ENCODE results near the gene LRRC2.
A peak's percentile ranks its signal among the peaks of the same experiment; 100 is the strongest.
"Not testable (repeated sequence)": the region's sequence is repeated elsewhere in the genome, so short reads cannot be mapped to it uniquely, and the experiment has no call there.

The LRRC2 gene

GRCh38 chr3:46495901-46496456 lies 70.1 kb downstream of the LRRC2 start:
- Histone ChIP-seq H3K79me1 (replicated peaks; ENCODE audit: low read length, poor library complexity, severe bottlenecking) (no peaks in the 10 kb centered on the region), H2BK120ac (ENCODE audit: low read depth, low read length) (no peak overlapping the region), H2BK15ac (ENCODE audit: low read depth, poor library complexity, severe bottlenecking) (no peak overlapping the region), H3K36me3 (ENCODE audit: control insufficient read depth in 1 of 2, insufficient read depth in 2 of 2, low read depth in 1 of 2, low read length in 2 of 2) (no peaks in the 10 kb centered on the region), H3K4ac (ENCODE audit: low read depth in 1 of 2, low read length in 2 of 2) (peak overlapping the region in 1 of 2 experiments; percentile 59), H4K91ac (ENCODE audit: low read length) (no peak overlapping the region), H3K4me3 (ENCODE audit: insufficient read depth in 1 of 2, low read depth in 1 of 2, low read length in 2 of 2) (no peak overlapping the region), H4K8ac (ENCODE audit: low read length) (peak overlapping the region; percentile 4), H3K23ac (ENCODE audit: low read length in 2 of 2) (no peak overlapping the region), H2AK5ac (ENCODE audit: low read length, severe bottlenecking) (no peak overlapping the region), H2BK12ac (ENCODE audit: low read length in 2 of 2) (peak overlapping the region in 1 of 2 experiments; percentile 86), H3K9me3 (ENCODE audit: control insufficient read depth, low read length) (no peaks in the 10 kb centered on the region), H3K27me3 (ENCODE audit: control insufficient read depth in 1 of 2, insufficient read depth in 1 of 2, low read length in 2 of 2) (peaks cover 0 to 18% of the 10 kb centered on the region in 2 experiments), H3K4me2 (ENCODE audit: low read length, poor library complexity, severe bottlenecking) (no peak overlapping the region), H3K9ac (ENCODE audit: low read length) (no peak overlapping the region), H3K18ac (ENCODE audit: low read depth in 1 of 2, low read length in 2 of 2) (peak overlapping the region in 1 of 2 experiments; percentile 84), H2BK5ac (ENCODE audit: low read depth, low read length, poor library complexity, severe bottlenecking) (no peak overlapping the region), H3K27ac (ENCODE audit: low read length, poor library complexity, severe bottlenecking) (no peak overlapping the region), H2AFZ (ENCODE audit: low read depth, low read length) (peak overlapping the region; percentile 72), H3K14ac (ENCODE audit: low read length in 2 of 2) (peak overlapping the region in 1 of 2 experiments; percentile 48), H3K4me1 (ENCODE audit: control insufficient read depth, insufficient read depth, low read depth, low read length) (peaks cover 2% of the 10 kb centered on the region)
- DNase-seq = peak; percentile 92
- 7% methylated on average over 5 of the region's 5 CpGs for WGBS

DNA sequence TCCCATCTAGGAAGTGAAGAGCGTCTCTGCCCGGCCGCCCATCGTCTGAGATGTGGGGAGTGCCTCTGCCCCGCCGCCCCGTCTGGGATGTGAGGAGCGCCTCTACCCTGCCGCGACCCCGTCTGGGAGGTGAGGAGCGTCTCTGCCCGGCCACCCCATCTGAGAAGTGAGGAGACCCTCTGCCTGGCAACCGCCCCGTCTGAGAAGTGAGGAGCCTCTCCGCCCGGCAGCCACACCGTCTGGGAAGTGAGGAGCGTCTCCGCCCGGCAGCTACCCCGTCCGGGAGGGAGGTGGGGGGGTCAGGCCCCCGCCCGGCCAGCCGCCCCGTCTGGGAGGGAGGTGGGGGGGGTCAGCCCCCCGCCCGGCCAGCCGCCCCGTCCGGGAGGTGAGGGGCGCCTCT lies 71.6 kb downstream of the LRRC2 start:
- not testable (repeated sequence) for H3K79me1 ChIP-seq (replicated peaks; ENCODE audit: low read length, poor library complexity, severe bottlenecking); DNase-seq; H3K36me3 ChIP-seq (ENCODE audit: control insufficient read depth in 1 of 2, insufficient read depth in 2 of 2, low read depth in 1 of 2, low read length in 2 of 2); H4K8ac ChIP-seq (ENCODE audit: low read length); H2BK5ac ChIP-seq (ENCODE audit: low read depth, low read length, poor library complexity, severe bottlenecking); H3K9me3 ChIP-seq (ENCODE audit: control insufficient read depth, low read length); H3K27ac ChIP-seq (ENCODE audit: low read length, poor library complexity, severe bottlenecking); H4K91ac ChIP-seq (ENCODE audit: low read length); H3K4me2 ChIP-seq (ENCODE audit: low read length, poor library complexity, severe bottlenecking); H3K4ac ChIP-seq (ENCODE audit: low read depth in 1 of 2, low read length in 2 of 2); H3K14ac ChIP-seq (ENCODE audit: low read length in 2 of 2); H3K18ac ChIP-seq (ENCODE audit: low read depth in 1 of 2, low read length in 2 of 2); H2AFZ ChIP-seq (ENCODE audit: low read depth, low read length); H3K9ac ChIP-seq (ENCODE audit: low read length); H3K23ac ChIP-seq (ENCODE audit: low read length in 2 of 2); H3K4me3 ChIP-seq (ENCODE audit: insufficient read depth in 1 of 2, low read depth in 1 of 2, low read length in 2 of 2); H2BK12ac ChIP-seq (ENCODE audit: low read length in 2 of 2); H2BK120ac ChIP-seq (ENCODE audit: low read depth, low read length); H3K4me1 ChIP-seq (ENCODE audit: control insufficient read depth, insufficient read depth, low read depth, low read length); H2AK5ac ChIP-seq (ENCODE audit: low read length, severe bottlenecking); H2BK15ac ChIP-seq (ENCODE audit: low read depth, poor library complexity, severe bottlenecking)
- WGBS = 98% methylated on average over 12 of the region's 33 CpGs
- H3K27me3 ChIP-seq (ENCODE audit: control insufficient read depth in 1 of 2, insufficient read depth in 1 of 2, low read length in 2 of 2) = peaks cover 0 to 14% of the 10 kb centered on the region in 2 experiments

GRCh38 chr3:46492890-46493547 lies 73.1 kb downstream of the LRRC2 start:
- Histone ChIP-seq H3K9me3 (ENCODE audit: control insufficient read depth, low read length) (no peaks in the 10 kb centered on the region), H3K4me1 (ENCODE audit: control insufficient read depth, insufficient read depth, low read depth, low read length) (peaks cover 7% of the 10 kb centered on the region), H2AFZ (ENCODE audit: low read depth, low read length) (no peak overlapping the region), H4K91ac (ENCODE audit: low read length) (no peak overlapping the region), H2AK5ac (ENCODE audit: low read length, severe bottlenecking) (no peak overlapping the region), H2BK5ac (ENCODE audit: low read depth, low read length, poor library complexity, severe bottlenecking) (no peak overlapping the region), H3K27me3 (ENCODE audit: control insufficient read depth in 1 of 2, insufficient read depth in 1 of 2, low read length in 2 of 2) (peaks cover 0 to 13% of the 10 kb centered on the region in 2 experiments), H3K36me3 (ENCODE audit: control insufficient read depth in 1 of 2, insufficient read depth in 2 of 2, low read depth in 1 of 2, low read length in 2 of 2) (no peaks in the 10 kb centered on the region), H2BK12ac (ENCODE audit: low read length in 2 of 2) (no peak overlapping the region), H3K18ac (ENCODE audit: low read depth in 1 of 2, low read length in 2 of 2) (no peak overlapping the region), H3K4ac (ENCODE audit: low read depth in 1 of 2, low read length in 2 of 2) (no peak overlapping the region), H3K4me2 (ENCODE audit: low read length, poor library complexity, severe bottlenecking) (no peak overlapping the region), H2BK15ac (ENCODE audit: low read depth, poor library complexity, severe bottlenecking) (no peak overlapping the region), H4K8ac (ENCODE audit: low read length) (no peak overlapping the region), H3K4me3 (ENCODE audit: insufficient read depth in 1 of 2, low read depth in 1 of 2, low read length in 2 of 2) (no peak overlapping the region), H3K23ac (ENCODE audit: low read length in 2 of 2) (no peak overlapping the region), H3K27ac (ENCODE audit: low read length, poor library complexity, severe bottlenecking) (no peak overlapping the region), H2BK120ac (ENCODE audit: low read depth, low read length) (no peak overlapping the region), H3K79me1 (replicated peaks; ENCODE audit: low read length, poor library complexity, severe bottlenecking) (no peaks in the 10 kb centered on the region), H3K14ac (ENCODE audit: low read length in 2 of 2) (no peak overlapping the region), H3K9ac (ENCODE audit: low read length) (no peak overlapping the region)
- 92% methylated on average over 6 of the region's 6 CpGs for WGBS
- no peak for DNase-seq

- Histone ChIP-seq H3K9ac (ENCODE audit: low read length) (no peak overlapping the region), H2BK15ac (ENCODE audit: low read depth, poor library complexity, severe bottlenecking) (peak overlapping the region; percentile 23), H4K91ac (ENCODE audit: low read length) (peak overlapping the region; percentile 27), H3K36me3 (ENCODE audit: control insufficient read depth in 1 of 2, insufficient read depth in 2 of 2, low read depth in 1 of 2, low read length in 2 of 2) (no peaks in the 10 kb centered on the region), H3K4me2 (ENCODE audit: low read length, poor library complexity, severe bottlenecking) (no peak overlapping the region), H3K4me1 (ENCODE audit: control insufficient read depth, insufficient read depth, low read depth, low read length) (peaks cover 7% of the 10 kb centered on the region), H3K27ac (ENCODE audit: low read length, poor library complexity, severe bottlenecking) (no peak overlapping the region), H2AFZ (ENCODE audit: low read depth, low read length) (no peak overlapping the region), H2BK120ac (ENCODE audit: low read depth, low read length) (no peak overlapping the region), H3K27me3 (ENCODE audit: control insufficient read depth in 1 of 2, insufficient read depth in 1 of 2, low read length in 2 of 2) (peaks cover 0 to 14% of the 10 kb centered on the region in 2 experiments), H4K8ac (ENCODE audit: low read length) (no peak overlapping the region), H3K79me1 (replicated peaks; ENCODE audit: low read length, poor library complexity, severe bottlenecking) (no peaks in the 10 kb centered on the region), H3K4ac (ENCODE audit: low read depth in 1 of 2, low read length in 2 of 2) (no peak overlapping the region), H3K18ac (ENCODE audit: low read depth in 1 of 2, low read length in 2 of 2) (no peak overlapping the region), H2AK5ac (ENCODE audit: low read length, severe bottlenecking) (no peak overlapping the region), H3K14ac (ENCODE audit: low read length in 2 of 2) (no peak overlapping the region), H3K9me3 (ENCODE audit: control insufficient read depth, low read length) (no peaks in the 10 kb centered on the region), H3K4me3 (ENCODE audit: insufficient read depth in 1 of 2, low read depth in 1 of 2, low read length in 2 of 2) (no peak overlapping the region), H2BK5ac (ENCODE audit: low read depth, low read length, poor library complexity, severe bottlenecking) (no peak overlapping the region), H3K23ac (ENCODE audit: low read length in 2 of 2) (no peak overlapping the region), H2BK12ac (ENCODE audit: low read length in 2 of 2) (peak overlapping the region in 1 of 2 experiments; percentile 45)
- no peak for DNase-seq
- 88% methylated on average over 7 of the region's 11 CpGs for WGBS
These were observed 74.7 kb downstream of the LRRC2 start for GRCh38 chr3:46491089-46492070.
